ENCODE results near the gene RGP1.

The RGP1 gene

DNA sequence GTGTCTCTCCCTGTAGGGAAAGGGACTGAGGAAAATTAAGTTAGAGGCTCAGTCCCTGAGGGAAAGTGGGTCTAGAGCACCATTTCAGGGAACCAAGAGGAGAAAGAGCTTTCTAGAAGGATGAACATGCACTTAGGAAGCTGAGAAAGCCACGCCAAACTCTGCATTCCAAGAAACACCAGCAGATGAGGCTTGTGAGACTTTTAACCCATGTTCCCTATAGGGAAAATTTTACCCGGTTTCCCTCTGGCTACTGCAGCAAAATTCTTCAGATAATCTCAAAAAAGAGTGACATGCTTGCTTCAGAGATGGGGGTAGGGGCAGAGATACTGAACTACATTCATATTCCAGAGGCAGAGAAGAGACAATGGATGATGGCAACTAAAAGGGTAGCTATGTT is 25.7 kb upstream of the RGP1 start:
- ChIA-PET POLR2A (interaction anchor here (0.8 kb wide), 1 partner anchor 9 kb away, joined by 3 read pairs; the partner anchor contains the start of genes CREB3 and TLN1), CTCF (interaction anchor here (0.6 to 1.9 kb wide), 3 partner anchors 12 to 1136 kb away, joined by 3 to 13 read pairs (median 3); no protein-coding TSS in a partner anchor)
- TF ChIP-seq ZNF830 (tag by site-specific recombination; IDR thresholded peaks at IDR 0.05; ENCODE audit: low read depth): no peak
- no peak for TF ChIP-seq ZNF549 (tag by site-specific recombination; IDR thresholded peaks at IDR 0.05)
- TF ChIP-seq, protein P1, sequence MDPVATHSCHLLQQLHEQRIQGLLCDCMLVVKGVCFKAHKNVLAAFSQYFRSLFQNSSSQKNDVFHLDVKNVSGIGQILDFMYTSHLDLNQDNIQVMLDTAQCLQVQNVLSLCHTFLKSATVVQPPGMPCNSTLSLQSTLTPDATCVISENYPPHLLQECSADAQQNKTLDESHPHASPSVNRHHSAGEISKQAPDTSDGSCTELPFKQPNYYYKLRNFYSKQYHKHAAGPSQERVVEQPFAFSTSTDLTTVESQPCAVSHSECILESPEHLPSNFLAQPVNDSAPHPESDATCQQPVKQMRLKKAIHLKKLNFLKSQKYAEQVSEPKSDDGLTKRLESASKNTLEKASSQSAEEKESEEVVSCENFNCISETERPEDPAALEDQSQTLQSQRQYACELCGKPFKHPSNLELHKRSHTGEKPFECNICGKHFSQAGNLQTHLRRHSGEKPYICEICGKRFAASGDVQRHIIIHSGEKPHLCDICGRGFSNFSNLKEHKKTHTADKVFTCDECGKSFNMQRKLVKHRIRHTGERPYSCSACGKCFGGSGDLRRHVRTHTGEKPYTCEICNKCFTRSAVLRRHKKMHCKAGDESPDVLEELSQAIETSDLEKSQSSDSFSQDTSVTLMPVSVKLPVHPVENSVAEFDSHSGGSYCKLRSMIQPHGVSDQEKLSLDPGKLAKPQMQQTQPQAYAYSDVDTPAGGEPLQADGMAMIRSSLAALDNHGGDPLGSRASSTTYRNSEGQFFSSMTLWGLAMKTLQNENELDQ (tag by site-specific recombination; IDR thresholded peaks at IDR 0.05; ENCODE audit: low read depth): no peak
- TF ChIP-seq ZNF211 (tag by site-specific recombination; IDR thresholded peaks at IDR 0.05; ENCODE audit: low read depth): no peak
- TF ChIP-seq, protein P2, sequence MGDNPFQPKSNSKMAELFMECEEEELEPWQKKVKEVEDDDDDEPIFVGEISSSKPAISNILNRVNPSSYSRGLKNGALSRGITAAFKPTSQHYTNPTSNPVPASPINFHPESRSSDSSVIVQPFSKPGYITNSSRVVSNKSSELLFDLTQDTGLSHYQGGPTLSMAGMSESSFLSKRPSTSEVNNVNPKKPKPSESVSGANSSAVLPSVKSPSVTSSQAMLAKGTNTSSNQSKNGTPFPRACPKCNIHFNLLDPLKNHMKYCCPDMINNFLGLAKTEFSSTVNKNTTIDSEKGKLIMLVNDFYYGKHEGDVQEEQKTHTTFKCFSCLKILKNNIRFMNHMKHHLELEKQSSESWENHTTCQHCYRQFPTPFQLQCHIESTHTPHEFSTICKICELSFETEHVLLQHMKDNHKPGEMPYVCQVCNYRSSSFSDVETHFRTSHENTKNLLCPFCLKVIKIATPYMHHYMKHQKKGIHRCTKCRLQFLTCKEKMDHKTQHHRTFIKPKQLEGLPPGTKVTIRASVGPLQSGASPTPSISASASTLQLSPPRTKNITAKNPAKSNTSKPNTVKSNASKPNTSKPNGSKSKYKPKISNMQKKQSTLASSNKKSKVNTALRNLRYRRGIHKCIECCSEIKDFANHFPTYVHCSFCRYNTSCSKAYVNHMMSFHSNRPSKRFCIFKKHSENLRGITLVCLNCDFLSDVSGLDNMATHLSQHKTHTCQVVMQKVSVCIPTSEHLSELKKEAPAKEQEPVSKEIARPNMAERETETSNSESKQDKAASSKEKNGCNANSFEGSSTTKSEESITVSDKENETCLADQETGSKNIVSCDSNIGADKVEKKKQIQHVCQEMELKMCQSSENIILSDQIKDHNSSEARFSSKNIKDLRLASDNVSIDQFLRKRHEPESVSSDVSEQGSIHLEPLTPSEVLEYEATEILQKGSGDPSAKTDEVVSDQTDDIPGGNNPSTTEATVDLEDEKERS (tag by site-specific recombination; IDR thresholded peaks at IDR 0.05): no peak
- no peak for TF ChIP-seq KLF8 (tag by site-specific recombination; IDR thresholded peaks at IDR 0.05)
- no peak for TF ChIP-seq ZNF768 (tag by site-specific recombination; IDR thresholded peaks at IDR 0.05)
- no peak for TF ChIP-seq MEIS1 (CRISPR knock-in tag; IDR thresholded peaks at IDR 0.05; ENCODE audit: borderline replicate concordance)
- Histone ChIP-seq H3K27ac (ENCODE audit: extremely low read depth, low read depth, low read length) (no peak overlapping the region), H3K4me1 (ENCODE audit: control insufficient read depth, insufficient read depth, low read length) (no peaks in the 10 kb centered on the region), H3K4me3 (ENCODE audit: low read depth, low read length) (no peak overlapping the region), H3K9me3 (ENCODE audit: control insufficient read depth, insufficient read depth, low read depth, low read length) (no peaks in the 10 kb centered on the region), H3K36me3 (ENCODE audit: control insufficient read depth in 2 of 2, insufficient read depth in 1 of 2, low read length in 2 of 2) (peaks cover 14 to 95% of the 10 kb centered on the region in 2 experiments)

DNA sequence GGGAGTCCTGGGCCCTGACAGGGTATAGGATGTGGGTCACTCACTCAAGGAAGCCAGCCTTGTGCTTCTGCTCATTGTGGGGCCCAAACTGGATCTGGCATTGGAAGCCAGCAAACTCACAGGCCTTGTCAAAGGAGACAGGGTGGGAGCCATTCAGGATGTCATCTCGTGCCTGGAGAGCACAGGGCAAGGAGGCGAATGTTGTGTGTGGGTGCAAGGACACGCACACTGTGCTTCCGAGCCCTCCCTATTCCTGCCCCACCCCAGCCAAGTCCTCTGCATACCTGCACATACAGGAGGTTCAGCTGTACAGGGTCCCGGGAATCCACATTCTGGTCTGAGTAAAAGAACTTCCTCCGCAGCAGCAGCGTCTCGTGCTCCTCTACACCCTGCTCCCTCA is 25.2 kb upstream of the RGP1 start:
- Histone ChIP-seq H3K9me3 (ENCODE audit: control insufficient read depth, insufficient read depth, low read depth, low read length) (no peaks in the 10 kb centered on the region), H3K36me3 (ENCODE audit: control insufficient read depth in 2 of 2, insufficient read depth in 1 of 2, low read length in 2 of 2) (peaks cover 14 to 95% of the 10 kb centered on the region in 2 experiments), H3K4me3 (ENCODE audit: low read depth, low read length) (no peak overlapping the region), H3K4me1 (ENCODE audit: control insufficient read depth, insufficient read depth, low read length) (0 out of 2 replicates have a peak, but pooled peaks cover 1% of the 10 kb centered on the region), H3K27ac (ENCODE audit: extremely low read depth, low read depth, low read length) (no peak overlapping the region)
- ChIA-PET CTCF (interaction anchor here (1.0 to 1.9 kb wide), 2 partner anchors 11 to 27 kb away, joined by 3 to 13 read pairs; no protein-coding TSS in a partner anchor), POLR2A (interaction anchor here (0.6 kb wide), 1 partner anchor 429 kb away, joined by 4 read pairs; no protein-coding TSS in a partner anchor)
- TF ChIP-seq ZNF510 (tag by site-specific recombination; IDR thresholded peaks at IDR 0.05; ENCODE audit: insufficient replicate concordance): no peak
- no peak for TF ChIP-seq ZNF24 (tag by site-specific recombination; IDR thresholded peaks at IDR 0.05)
- TF ChIP-seq ZNF473 (tag by site-specific recombination; IDR thresholded peaks at IDR 0.05): no peak
- TF ChIP-seq SALL2 (tag by site-specific recombination; IDR thresholded peaks at IDR 0.05; ENCODE audit: borderline replicate concordance): no peak
- TF ChIP-seq ZFP37 (tag by site-specific recombination; IDR thresholded peaks at IDR 0.05): no peak
- no peak for TF ChIP-seq RBAK (tag by site-specific recombination; IDR thresholded peaks at IDR 0.05)
- TF ChIP-seq ZNF558 (tag by site-specific recombination; IDR thresholded peaks at IDR 0.05): no peak
- no peak for TF ChIP-seq ZNF48 (tag by site-specific recombination; IDR thresholded peaks at IDR 0.05)
- TF ChIP-seq, protein P3, sequence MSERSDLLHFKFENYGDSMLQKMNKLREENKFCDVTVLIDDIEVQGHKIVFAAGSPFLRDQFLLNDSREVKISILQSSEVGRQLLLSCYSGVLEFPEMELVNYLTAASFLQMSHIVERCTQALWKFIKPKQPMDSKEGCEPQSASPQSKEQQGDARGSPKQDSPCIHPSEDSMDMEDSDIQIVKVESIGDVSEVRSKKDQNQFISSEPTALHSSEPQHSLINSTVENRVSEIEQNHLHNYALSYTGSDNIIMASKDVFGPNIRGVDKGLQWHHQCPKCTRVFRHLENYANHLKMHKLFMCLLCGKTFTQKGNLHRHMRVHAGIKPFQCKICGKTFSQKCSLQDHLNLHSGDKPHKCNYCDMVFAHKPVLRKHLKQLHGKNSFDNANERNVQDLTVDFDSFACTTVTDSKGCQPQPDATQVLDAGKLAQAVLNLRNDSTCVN (tag by site-specific recombination; optimal IDR thresholded peaks at IDR 0.05): no peak

Data from HEK293 (cell line).